Kidney glomerular epithelial cell (primary cell): ENCODE measurements around the gene GOLGA6L10.
"Not testable (repeated sequence)": the region's sequence is repeated elsewhere in the genome, so short reads cannot be mapped to it uniquely, and the experiment has no call there.

Experiments used
- DNase-seq: peaks from one replicate; lab custom pipeline; 2025; lab: John Stamatoyannopoulos, UW

The GOLGA6L10 gene

DNA sequence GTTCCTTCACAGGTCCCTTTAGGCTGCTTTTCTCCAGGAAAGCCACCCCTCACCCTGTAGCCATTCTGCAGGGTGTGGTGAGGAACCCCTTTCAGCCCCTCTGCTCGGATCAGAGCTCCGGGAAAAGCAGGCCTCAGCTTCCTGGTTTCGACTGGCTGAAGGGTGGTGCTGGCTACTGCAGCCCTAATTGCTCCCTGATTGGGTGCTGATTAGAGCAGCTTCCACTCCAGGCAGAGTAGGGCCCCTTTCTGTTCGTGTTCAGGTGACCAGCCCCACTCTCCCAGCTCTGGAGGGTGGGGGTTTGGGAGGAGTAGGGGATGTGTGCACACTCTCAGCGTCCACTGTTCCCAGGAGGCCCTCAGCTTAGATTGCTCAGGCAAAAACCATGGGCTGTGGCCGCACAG lies 49.8 kb downstream of the GOLGA6L10 start:
- not testable (repeated sequence) for DNase-seq

GRCh38 chr15:82298520-82298919 lies 50.8 kb downstream of the GOLGA6L10 start:
- DNase-seq: no peak

DNA sequence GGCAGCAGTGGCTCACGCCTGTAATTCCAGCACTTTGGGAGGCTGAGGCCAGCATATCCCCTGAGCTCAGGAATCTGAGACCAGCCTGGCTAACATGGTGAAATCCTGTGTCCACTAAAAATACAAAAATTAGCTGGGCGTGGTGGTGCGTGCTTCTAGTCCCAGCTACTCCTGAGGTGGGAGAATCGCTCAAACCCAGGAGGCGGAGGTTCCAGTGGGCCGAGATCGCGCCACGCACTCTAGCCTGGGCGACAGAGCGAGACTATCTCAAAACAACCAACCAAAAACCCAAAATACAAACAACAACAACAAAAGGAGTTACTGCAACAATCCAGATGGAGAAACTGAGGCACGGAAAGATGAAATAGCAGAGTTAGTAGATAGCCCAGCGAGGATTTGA lies 51.2 kb downstream of the GOLGA6L10 start:
- no peak for DNase-seq

DNA sequence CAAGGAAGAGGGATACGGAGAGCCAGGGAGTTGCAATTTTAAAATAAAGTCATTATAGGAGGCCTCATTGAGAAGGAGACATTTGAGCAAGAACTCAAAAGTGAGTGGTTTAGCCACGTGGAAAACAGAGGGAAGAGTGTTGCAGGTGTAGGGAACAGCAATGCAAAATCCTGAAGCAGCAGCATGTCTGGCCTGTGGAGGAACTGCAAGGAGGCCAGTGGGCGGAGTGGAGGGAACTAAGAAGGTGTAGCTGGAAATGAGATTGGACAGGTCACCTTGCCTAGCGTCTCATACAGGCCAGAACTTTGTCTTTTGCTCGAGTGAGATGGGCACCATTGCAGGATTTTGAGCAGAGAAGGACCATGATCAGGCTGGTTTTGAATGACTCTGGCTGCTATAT lies 51.7 kb downstream of the GOLGA6L10 start:
- DNase-seq: no peak

- no peak for DNase-seq
Observed at GRCh38 chr15:82294061-82294690, 55.1 kb downstream of the GOLGA6L10 start.

DNA sequence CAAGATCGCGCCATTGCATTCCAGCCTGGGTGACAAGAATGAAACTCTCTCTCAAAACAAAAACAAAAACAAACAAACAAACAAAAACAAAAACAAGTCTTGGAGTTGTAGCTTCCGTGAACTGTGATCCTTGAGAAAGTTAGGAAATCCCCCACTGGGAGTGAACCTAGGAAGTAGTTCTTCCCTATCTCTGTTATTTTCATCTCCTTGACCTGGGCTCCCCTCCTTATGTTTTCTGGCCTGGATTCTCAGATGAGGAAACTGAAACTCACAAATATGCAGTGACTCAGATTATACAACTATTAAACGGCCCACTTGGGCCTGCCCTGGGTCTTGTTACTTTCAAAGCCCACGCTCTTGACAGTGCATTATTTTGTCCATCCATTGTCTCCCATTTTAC lies 57.0 kb downstream of the GOLGA6L10 start:
- DNase-seq: no peak
